NCI-H82 treated with DMSO at 0.1 percent for 48 hours (cell line): Measurements from ENCODE around the gene LPIN2.
"Not testable (repeated sequence)": the region's sequence is repeated elsewhere in the genome, so short reads cannot be mapped to it uniquely, and the experiment has no call there.

Experiments used
- DNase-seq: peaks from one replicate; lab custom pipeline; 2025; ENCODE audit not compliant: unreplicated experiment; lab: John Stamatoyannopoulos, UW

The LPIN2 gene

DNA sequence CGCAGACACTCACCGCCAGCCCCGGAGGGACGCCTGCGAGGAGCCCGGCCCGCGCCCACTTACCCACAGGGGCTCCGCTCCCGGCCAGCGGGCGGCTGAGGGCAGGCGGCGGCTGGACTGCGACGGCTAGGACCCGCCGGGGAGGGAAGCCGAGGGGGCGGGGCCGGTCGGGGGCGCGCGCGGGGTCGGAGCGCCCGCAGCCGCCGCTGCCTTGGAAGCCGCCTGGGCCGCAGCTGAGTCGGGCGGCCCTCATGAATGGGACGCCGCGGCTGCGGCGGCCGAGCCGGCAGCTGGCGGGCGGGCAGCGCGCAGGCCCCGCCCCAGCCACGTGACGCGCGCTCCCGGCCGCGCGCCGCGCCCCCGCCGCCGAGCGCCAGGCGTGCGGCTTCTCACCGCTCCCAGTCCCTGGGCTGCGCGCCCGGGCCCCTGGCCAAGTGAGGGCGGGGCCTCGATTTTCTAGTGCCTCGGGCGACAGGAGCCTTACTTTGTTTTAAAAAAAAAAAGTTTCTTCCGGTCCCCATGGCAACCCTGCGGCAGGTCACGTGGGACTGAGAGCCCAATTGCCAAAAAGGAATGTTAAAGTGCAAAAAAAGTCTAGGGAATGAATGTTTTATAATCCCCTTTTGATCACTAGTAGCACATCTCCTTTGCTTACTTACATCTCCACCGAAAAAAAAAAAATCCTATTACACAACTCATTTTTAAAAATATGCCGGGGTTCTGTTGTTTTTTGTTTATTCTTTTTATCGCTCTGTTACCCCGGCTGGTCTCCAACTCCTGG, at the start of gene LPIN2:
TSS of gene LPIN2 (minus strand) at position 121 of the 781 bp plus-strand sequence. CDS start 52,304 bp downstream, outside the sequence.
- peak; percentile 85 for DNase-seq

DNA sequence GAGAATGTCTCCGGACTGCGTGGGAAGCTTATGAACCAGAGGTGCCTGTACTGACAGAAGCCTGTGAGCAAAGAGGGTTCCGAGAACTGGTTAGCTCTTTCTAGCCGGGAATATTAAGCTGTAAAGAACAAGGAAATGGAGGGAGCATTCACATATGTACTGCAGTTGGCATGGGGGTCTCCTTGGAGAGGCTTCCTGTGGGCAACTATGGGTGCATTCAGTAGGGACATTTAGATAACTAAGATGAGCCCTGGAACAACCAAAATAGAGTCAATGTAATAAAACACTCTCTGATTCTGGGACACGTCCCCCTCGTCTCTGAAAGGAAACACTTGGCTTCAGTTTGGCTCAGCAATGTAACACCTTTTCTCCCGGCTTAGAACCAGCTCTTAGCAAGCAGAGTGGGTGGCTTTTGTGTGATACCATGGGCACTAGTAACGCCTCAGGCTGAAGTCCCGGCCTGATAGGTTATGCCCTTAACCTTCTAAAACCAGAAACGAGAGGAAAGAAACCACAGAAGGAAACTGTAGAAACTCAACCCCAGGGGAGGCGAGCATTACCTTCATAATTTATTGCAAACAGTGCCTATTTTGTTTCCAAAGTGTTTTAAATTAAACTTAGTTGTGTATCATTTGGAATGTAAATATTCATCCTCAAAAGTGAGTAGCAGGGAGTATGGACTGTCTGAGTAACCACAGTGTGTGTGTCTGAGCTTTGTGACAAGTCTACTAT, 48.8 kb upstream of the LPIN2 start:
- no peak for DNase-seq

- no peak for DNase-seq
These were observed 48.0 kb upstream of the LPIN2 start for GRCh38 chr18:3060667-3061580.

GRCh38 chr18:3059272-3059671, 46.3 kb upstream of the LPIN2 start:
- no peak for DNase-seq

GRCh38 chr18:3058328-3059191, 45.6 kb upstream of the LPIN2 start:
- no peak for DNase-seq

GRCh38 chr18:3057526-3057925, 44.6 kb upstream of the LPIN2 start:
- DNase-seq: no peak

- no peak for DNase-seq
These were observed 43.4 kb upstream of the LPIN2 start for GRCh38 chr18:3056311-3056710.

- no peak for DNase-seq
These were observed 42.9 kb upstream of the LPIN2 start for GRCh38 chr18:3055816-3056215.

DNA sequence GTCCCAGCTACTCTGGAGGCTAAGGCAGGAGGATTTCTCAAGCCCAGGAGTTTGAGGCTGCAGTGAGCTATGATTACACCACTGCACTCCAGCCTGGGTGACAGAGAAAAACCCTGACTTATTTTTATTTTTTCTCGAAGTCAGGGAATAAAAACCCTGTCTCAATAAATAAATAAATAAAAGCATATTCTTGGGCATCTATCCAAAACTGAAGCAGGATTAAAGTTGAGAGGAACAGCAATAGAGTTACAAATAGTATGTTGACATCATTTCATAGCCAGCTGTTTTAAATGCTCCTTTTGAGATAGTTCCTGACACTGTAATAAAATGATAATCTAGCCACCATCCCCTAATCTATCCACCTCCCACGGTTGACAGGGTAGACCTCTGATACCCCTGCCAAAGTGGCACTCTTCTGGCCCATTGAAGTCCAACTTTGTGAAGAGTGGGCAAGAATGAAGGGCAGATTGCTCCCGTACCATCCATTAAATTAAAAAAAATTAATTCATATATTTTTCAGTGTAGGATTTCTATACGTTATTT, 42.3 kb upstream of the LPIN2 start:
- DNase-seq: no peak

DNA sequence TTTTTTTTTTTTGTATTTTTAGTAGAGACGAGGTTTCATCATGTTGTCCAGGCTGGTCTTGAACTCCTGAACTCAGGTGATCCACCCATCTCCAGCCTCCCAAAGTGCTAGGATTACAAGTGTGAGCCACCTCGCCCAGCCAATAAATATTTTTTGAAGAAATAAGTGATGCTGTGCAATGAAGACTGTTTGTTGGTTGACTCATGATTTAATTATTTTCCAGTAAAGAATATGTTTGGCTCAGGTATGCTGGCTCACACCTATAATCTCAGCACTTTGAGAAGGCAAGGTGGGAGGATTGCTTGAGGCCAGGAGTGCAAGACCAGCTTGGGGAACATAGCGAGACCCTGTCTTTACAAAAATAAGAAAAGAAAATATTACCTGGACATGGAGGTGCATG, 41.8 kb upstream of the LPIN2 start:
- no peak for DNase-seq

- DNase-seq: no peak
These were observed 41.3 kb upstream of the LPIN2 start for GRCh38 chr18:3054214-3054613.

- no peak for DNase-seq
These were observed 40.1 kb upstream of the LPIN2 start for GRCh38 chr18:3053081-3053480.

GRCh38 chr18:3052411-3052758, 39.4 kb upstream of the LPIN2 start:
- DNase-seq: no peak

DNA sequence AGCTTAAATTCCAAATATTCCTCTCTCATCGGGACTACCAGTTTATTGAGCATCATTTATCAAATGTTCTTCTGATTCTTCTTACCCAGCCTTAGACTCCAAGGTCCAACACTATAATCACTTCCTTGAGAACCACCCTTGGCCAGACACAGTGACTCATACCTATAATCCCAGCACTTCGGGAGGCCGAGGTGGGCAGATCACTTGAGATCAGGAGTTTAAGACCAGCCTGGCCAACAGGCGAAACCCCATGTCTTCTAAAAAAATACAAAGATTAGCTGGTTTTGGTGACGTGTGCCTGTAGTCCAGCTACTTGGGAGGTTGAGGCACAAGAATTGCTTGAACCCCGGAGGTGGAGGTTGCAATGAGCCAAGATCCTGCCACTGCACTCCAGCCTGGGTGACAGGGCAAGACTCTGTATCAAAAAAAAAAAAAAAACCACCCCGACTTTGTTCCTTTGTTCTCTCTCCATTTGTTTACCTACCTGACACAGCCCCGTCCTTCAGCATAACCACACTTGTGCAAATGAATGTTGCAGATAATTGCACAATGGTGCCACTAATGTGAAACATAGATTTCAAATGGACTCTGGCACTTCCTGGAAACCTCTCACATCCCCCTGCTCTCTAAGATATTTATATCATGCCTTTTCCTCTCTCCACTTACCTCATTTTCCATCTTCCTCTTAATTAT, 38.9 kb upstream of the LPIN2 start:
- DNase-seq: no peak

DNA sequence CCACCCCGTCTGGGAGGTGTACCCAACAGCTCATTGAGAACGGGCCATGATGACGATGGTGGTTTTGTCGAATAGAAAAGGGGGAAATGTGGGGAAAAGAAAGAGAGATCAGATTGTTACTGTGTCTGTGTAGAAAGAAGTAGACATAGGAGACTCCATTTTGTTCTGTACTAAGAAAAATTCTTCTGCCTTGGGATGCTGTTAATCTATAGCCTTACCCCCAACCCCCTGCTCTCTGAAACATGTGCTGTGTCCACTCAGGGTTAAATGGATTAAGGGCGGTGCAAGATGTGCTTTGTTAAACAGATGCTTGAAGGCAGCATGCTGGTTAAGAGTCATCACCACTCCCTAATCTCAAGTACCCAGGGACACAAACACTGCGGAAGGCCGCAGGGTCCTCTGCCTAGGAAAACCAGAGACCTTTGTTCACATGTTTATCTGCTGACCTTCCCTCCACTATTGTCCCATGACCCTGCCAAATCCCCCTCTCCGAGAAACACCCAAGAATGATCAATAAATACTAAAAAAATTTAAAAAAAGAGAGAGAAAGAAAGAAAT, 37.0 kb upstream of the LPIN2 start:
- not testable (repeated sequence) for DNase-seq

DNA sequence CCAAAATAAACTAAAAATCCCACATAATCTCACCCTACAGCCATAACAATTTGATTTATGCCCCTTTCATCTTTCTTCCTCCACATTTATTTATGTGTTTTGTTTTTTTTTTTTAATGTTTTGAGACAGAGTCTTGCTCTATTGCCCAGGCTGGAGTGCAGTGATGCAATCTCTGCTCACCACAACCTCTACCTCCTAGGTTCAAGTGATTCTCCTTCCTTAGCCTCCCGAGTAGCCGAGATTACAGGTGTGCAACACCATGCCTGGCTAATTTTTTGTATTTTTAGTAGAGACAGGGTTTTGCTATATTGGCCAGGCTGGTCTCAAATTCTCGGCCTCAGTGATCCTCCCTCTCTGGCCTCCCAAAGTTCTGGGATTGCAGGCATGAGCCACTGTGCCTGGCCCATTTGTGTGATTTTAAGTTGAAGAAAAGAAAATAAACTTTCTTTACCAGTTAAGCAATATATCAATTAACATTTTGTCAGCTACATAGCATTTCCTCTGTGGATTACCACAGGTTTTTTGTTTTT, 35.9 kb upstream of the LPIN2 start:
- no peak for DNase-seq

- peak; percentile 61 for DNase-seq
These were observed 35.2 kb upstream of the LPIN2 start for GRCh38 chr18:3048121-3048520.

DNA sequence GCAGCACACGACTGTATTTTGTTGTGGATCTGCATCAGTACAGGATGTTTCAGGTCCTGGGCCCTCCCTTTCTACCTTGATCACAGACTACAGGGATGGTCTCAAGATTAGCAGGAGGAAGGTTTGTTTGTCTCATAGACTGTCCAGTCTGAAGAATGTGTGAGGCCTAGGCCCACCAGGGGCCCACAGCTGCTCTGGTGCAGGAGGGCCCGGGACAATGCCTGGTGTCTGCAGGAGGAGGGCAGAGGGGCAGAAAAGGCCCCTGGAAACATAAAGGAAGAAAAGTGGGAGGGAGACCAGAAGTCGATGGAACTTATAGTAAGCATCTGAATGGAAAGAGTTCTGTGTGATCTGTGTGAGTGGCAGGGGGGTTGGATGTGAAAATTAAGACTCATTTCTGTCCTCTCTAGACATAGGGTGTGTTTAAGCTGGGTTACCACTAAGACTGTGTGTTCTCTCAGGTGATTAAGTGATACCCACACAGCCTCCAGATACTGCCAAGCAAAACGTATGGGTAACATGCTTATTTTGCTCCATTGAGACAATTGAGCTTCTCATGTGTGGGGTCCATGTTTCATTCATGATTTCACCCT, 33.4 kb upstream of the LPIN2 start:
- no peak for DNase-seq
